ENCODE results near the gene SLC12A6.

Gene SLC12A6

DNA sequence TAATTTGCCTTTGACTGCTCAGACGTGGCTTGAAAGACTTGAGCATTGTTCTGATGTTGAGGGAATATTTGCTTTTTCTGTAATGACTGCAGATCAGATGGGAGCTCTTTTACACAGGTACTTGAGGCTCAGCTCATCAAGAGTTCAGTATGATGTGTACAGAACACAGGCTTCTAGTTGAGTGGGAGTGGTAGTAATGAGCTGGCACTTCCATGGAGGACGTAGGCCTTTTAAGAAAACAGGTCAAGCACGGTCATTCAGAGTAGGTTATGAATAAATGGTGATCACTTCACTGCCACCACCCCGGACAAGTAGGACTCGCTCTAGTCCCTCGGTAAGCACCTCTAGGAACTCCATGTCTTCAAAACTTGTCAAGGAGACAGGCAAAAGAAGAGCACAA lies 104.0 kb downstream of the SLC12A6 start:
- no peak for DNase-seq (ENCODE audit: low read depth)
- TF ChIP-seq, protein P1, sequence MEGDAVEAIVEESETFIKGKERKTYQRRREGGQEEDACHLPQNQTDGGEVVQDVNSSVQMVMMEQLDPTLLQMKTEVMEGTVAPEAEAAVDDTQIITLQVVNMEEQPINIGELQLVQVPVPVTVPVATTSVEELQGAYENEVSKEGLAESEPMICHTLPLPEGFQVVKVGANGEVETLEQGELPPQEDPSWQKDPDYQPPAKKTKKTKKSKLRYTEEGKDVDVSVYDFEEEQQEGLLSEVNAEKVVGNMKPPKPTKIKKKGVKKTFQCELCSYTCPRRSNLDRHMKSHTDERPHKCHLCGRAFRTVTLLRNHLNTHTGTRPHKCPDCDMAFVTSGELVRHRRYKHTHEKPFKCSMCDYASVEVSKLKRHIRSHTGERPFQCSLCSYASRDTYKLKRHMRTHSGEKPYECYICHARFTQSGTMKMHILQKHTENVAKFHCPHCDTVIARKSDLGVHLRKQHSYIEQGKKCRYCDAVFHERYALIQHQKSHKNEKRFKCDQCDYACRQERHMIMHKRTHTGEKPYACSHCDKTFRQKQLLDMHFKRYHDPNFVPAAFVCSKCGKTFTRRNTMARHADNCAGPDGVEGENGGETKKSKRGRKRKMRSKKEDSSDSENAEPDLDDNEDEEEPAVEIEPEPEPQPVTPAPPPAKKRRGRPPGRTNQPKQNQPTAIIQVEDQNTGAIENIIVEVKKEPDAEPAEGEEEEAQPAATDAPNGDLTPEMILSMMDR (IDR thresholded peaks at IDR 0.05; ENCODE audit: low read depth, low read length, missing control alignments), result no peak
- no peak overlapping the region for H3K4me3 ChIP-seq (ENCODE audit: low read depth, low read length)

DNA sequence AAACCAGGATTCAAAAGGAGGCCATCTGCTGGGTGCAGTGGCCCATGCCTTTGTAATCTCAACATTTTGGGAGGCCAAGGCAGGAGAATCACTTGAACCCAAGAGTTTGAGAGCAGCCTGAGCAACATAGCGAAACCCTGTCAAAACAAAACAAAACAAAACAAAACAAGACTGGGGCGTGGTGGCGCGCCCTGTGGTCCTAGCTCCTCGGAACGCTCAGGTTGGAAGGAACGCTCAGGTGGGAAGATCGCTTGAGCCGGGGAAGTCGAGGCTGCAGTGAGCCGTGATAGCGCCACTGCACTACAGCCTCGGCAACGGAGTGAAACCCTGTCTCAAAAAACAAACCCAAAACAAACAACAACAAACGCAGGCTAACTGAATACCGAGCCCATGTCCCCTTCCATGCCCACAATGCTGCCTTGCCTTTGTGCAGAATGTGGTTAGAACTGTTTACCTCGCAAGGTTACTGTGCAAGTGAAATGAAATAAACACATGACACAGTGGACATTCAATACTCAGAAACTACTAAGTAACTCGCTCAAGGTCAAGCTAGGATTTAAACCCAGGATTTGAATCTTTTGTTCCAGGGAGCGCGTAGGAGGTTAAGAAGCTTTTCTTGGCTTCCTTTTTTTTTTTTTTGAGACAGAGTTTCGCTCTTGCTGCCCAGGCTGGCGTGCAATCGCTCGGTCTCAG lies 113.5 kb downstream of the SLC12A6 start:
- DNase-seq (ENCODE audit: low read depth), result no peak
- TF ChIP-seq, protein P1 (IDR thresholded peaks at IDR 0.05; ENCODE audit: low read depth, low read length, missing control alignments), result no peak

DNA sequence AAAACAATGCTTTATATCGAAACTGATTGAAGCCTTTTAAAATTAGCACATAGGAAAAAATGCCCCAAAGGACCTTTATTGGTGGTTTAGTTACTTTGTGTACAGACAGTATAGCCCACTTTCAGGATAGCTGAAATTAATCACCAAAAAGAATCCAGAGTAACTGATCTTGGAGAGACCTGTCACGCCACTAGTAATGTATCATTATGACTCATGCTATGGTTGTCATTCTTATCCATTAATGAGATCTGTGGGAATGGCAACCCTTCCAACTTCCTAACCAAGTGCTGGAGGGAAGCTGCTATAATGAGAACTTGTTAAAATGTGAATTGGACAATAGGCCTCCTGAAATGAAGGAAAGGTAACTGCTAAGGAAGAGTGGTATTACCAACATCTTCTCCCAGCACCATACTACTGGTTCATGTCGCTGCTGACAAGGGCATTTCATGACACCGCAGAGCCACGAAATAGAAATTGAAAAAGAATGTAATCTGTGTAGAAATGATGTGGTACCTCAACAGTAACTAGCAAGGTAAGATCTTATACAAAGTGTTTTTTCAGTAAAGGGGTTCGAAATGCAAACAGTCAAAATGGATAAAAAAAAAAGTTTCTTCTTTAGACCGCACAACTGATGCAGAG lies 119.9 kb downstream of the SLC12A6 start:
- no peak overlapping the region for H3K4me3 ChIP-seq (ENCODE audit: low read depth, low read length)
- TF ChIP-seq, protein P1 (IDR thresholded peaks at IDR 0.05; ENCODE audit: low read depth, low read length, missing control alignments), result no peak
- DNase-seq (ENCODE audit: low read depth), result no peak

More for the DNA sequence above, 113.5 kb downstream of the SLC12A6 start:
- H3K4me3 ChIP-seq (ENCODE audit: low read depth, low read length), result peak overlapping the region; percentile 81

DNA sequence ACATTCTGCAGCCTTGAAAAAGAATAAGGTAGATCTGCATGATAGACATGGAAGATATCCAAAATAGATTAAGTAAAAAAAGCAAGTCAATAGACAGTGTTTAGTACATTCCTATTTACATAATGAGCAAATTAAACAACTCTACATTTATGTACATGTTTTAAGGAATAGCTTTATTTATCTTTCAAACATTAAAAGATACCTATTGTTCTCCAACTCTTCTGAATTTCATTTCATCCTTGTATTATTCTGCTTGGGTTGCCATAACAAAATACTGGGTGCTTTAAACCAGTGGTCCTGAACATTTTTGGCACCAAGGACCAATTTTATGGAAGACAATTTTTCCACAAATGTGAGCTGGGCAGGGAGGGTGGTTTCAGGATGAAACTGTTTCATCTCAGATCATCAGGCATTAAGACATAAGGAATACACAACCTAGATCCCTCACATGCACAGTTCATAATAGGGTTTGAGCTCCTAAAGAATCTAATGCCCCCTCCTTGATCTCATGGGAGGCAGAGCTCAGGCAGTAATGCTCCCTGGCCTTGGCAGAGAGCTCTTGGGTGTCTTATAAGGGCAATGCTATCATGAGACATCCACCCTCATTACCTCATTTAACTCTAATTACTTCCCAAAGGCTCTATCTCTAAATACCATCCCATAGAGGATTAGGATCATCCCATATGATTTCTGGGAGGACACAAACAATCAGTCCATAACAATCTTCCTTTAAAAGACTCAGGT lies 120.9 kb downstream of the SLC12A6 start:
- TF ChIP-seq, protein P1 (IDR thresholded peaks at IDR 0.05; ENCODE audit: low read depth, low read length, missing control alignments), result no peak
- no peak for DNase-seq (ENCODE audit: low read depth)
- H3K4me3 ChIP-seq (ENCODE audit: low read depth, low read length), result no peak overlapping the region

DNA sequence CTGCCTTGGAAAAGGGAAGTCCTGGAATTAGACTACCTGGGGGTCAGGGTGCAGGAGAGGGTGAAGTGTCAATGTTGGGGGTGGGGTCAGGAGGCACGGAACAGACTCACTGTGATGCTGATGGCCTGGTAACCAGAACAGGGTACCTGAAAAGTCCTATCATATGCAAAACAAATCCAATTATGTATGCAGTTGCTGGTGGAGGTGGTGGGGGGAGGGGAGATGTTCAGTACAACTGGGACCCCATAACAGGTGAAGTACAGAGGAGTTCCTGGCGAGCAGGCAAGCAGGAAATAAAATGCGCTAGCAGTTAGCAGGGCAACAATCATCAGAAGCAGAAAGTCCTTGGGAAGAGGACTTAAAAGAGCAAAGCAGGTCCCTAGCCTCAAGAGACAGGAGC lies 123.4 kb downstream of the SLC12A6 start:
- TF ChIP-seq, protein P1 (IDR thresholded peaks at IDR 0.05; ENCODE audit: low read depth, low read length, missing control alignments), result no peak
- DNase-seq (ENCODE audit: low read depth), result no peak
- no peak overlapping the region for H3K4me3 ChIP-seq (ENCODE audit: low read depth, low read length)

DNA sequence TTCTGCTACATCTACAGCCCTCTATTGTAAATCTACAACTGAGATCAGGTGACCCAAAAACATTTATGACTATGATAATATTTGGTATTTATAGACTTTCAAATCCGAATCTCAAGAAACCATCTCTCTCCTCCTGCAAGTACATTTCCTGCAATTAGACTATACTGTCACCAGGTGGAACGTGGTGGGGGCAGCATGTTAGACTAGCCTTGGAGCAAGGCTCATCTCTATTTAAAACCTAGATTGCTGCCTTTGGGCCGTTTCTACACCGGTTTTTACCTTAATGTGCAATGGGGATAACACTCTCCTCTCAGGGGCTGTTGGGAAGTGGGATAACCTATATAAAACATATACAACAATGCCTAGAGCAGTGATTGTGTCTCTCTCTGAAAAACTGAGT lies 123.9 kb downstream of the SLC12A6 start:
- no peak for DNase-seq (ENCODE audit: low read depth)
- H3K4me3 ChIP-seq (ENCODE audit: low read depth, low read length), result no peak overlapping the region
- TF ChIP-seq, protein P1 (IDR thresholded peaks at IDR 0.05; ENCODE audit: low read depth, low read length, missing control alignments), result no peak
